Measurements from ENCODE around the gene FERMT1. TPM values are rescaled to one million over a fixed set of nuclear protein-coding genes. Genes with fewer than 3 reads are reported as not detected.

FERMT1 gene
- total RNA-seq, 1 donor from 2014 or later, result 8.4 TPM

DNA sequence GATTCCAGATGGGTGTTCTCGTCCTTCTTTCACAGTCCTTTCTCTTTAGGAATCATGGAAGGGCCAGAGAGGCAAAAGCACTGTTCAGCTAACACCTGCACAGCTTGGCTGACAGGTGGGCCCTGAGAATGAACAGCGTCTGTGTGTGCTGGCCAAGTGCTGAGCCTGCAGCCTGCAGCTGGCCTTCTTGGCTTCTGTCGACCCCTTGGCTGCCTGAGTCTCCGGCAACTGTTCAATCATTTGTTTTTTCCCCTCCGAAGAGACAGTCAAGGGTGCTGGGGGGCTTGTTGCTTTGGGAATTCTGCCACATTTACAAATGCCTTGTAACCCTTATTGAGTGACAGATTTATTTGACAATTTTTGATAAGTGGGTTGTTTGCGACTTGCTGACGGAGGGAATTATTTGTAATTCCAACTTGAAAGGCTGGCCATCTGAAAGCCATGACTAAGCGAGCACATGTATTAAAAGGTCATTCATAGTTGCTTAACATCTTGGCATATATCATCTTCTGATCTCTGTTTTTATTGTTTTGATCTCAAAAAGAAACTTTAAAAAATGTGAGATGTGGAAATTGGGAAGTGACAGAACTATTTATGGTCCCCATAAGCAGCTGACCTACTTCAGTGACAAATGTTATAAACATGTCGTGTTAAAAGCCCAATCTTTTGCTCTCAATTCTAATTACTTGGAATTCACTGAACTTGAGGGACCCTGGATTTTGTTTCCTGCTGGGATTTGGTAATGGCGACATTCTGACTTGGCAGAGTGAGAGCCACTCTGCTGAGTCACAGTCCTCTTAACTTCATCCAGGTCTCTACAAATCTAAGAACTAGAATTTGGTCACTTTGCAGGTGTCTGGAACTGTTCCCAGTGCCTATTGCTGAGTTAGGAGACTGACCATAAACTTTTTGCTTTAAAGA is 41.9 kb upstream of the FERMT1 start:
- H3K4me3 Mint-ChIP-seq (ENCODE audit: low read depth), result no peak overlapping the region
- H3K27me3 Mint-ChIP-seq, result peaks cover 3% of the 10 kb centered on the region
- TF ChIP-seq, protein P1, sequence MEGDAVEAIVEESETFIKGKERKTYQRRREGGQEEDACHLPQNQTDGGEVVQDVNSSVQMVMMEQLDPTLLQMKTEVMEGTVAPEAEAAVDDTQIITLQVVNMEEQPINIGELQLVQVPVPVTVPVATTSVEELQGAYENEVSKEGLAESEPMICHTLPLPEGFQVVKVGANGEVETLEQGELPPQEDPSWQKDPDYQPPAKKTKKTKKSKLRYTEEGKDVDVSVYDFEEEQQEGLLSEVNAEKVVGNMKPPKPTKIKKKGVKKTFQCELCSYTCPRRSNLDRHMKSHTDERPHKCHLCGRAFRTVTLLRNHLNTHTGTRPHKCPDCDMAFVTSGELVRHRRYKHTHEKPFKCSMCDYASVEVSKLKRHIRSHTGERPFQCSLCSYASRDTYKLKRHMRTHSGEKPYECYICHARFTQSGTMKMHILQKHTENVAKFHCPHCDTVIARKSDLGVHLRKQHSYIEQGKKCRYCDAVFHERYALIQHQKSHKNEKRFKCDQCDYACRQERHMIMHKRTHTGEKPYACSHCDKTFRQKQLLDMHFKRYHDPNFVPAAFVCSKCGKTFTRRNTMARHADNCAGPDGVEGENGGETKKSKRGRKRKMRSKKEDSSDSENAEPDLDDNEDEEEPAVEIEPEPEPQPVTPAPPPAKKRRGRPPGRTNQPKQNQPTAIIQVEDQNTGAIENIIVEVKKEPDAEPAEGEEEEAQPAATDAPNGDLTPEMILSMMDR (IDR thresholded peaks at IDR 0.05; ENCODE audit: unreplicated experiment), result no peak
- no peaks in the 10 kb centered on the region for H3K36me3 Mint-ChIP-seq (ENCODE audit: insufficient read depth)
- no peak overlapping the region for H3K27ac Mint-ChIP-seq
- peaks cover 8% of the 10 kb centered on the region for H3K9me3 Mint-ChIP-seq (ENCODE audit: low read depth)
- no peak for DNase-seq (ENCODE audit: low spot score, unreplicated experiment)
- H3K4me1 Mint-ChIP-seq (ENCODE audit: low read depth), result no peaks in the 10 kb centered on the region

DNA sequence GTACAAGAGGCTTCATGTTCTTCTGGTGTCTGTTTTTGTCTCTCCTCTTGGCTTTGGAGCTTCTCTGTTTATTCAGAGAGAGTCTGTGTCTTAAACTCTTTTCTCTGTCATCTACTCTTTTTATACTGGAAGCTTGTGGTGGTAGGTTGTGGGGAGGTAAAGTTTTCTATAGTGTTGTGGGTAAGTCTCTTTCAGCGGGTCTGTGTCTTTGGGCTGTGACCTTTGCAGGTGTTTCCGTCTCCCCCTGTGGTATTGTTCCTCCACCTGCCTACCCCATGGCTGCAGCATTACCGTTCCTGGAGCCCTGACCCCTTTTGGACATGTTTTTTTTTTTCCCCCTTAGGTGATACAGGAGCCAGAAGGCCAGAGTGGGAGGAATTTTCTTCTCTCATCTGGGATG is 37.9 kb upstream of the FERMT1 start:
- DNase-seq (ENCODE audit: low spot score, unreplicated experiment), result no peak
- Mint-ChIP-seq H3K27ac (no peak overlapping the region), H3K4me1 (ENCODE audit: low read depth) (no peaks in the 10 kb centered on the region), H3K4me3 (ENCODE audit: low read depth) (no peak overlapping the region), H3K9me3 (ENCODE audit: low read depth) (peaks cover 20% of the 10 kb centered on the region), H3K36me3 (ENCODE audit: insufficient read depth) (no peaks in the 10 kb centered on the region), H3K27me3 (peaks cover 3% of the 10 kb centered on the region)
- TF ChIP-seq, protein P1 (IDR thresholded peaks at IDR 0.05; ENCODE audit: unreplicated experiment), result no peak

DNA sequence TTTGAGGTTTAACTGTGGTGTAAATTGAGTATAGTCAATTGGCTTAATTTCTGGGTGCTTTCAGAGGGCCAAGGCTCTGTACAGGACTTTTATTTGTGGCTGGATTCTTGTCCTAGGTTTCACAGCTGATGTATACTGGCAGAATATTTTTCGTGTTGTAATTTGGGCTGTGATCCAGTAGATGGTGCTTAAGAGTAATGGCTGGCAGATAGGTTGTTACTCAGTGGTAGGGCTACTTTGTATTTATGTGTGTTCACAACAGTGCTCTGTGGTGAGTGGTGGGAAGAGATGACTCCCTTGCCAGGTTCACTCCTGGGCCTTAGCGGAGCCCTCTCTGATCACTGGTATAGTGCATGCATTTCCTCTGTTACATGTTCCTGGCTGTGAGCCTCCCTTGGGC is 34.5 kb upstream of the FERMT1 start:
- H3K9me3 Mint-ChIP-seq (ENCODE audit: low read depth), result peaks cover 27% of the 10 kb centered on the region
- no peak for DNase-seq (ENCODE audit: low spot score, unreplicated experiment)
- no peak overlapping the region for H3K27ac Mint-ChIP-seq
- peaks cover 1% of the 10 kb centered on the region for H3K36me3 Mint-ChIP-seq (ENCODE audit: insufficient read depth)
- peaks cover 3% of the 10 kb centered on the region for H3K27me3 Mint-ChIP-seq
- H3K4me3 Mint-ChIP-seq (ENCODE audit: low read depth), result no peak overlapping the region
- no peaks in the 10 kb centered on the region for H3K4me1 Mint-ChIP-seq (ENCODE audit: low read depth)
- TF ChIP-seq, protein P1 (IDR thresholded peaks at IDR 0.05; ENCODE audit: unreplicated experiment), result no peak

DNA sequence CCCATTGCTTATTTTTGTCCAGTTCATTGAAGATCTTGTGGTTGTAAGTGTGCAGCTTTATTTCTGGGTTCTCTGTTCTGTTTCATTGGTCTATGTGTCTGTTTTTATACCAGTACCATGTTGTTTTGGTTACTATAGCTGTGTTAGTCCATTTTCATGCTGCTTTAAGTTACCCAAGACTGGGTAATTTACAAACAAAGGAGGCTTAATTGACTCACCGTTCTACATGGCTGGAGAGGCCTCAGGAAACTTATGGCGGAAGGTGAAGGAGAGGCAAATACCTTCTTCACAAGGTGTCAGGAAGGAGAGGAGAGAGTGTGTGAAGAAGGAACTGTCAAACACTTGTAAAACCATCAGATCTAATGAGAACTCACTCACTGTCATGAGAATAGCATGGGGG is 29.9 kb upstream of the FERMT1 start:
- peaks cover 29% of the 10 kb centered on the region for H3K9me3 Mint-ChIP-seq (ENCODE audit: low read depth)
- H3K27me3 Mint-ChIP-seq, result no peaks in the 10 kb centered on the region
- no peaks in the 10 kb centered on the region for H3K4me1 Mint-ChIP-seq (ENCODE audit: low read depth)
- DNase-seq (ENCODE audit: low spot score, unreplicated experiment), result no peak
- TF ChIP-seq, protein P1 (IDR thresholded peaks at IDR 0.05; ENCODE audit: unreplicated experiment), result no peak
- no peak overlapping the region for H3K4me3 Mint-ChIP-seq (ENCODE audit: low read depth)
- H3K36me3 Mint-ChIP-seq (ENCODE audit: insufficient read depth), result peaks cover 1% of the 10 kb centered on the region
- H3K27ac Mint-ChIP-seq, result no peak overlapping the region

DNA sequence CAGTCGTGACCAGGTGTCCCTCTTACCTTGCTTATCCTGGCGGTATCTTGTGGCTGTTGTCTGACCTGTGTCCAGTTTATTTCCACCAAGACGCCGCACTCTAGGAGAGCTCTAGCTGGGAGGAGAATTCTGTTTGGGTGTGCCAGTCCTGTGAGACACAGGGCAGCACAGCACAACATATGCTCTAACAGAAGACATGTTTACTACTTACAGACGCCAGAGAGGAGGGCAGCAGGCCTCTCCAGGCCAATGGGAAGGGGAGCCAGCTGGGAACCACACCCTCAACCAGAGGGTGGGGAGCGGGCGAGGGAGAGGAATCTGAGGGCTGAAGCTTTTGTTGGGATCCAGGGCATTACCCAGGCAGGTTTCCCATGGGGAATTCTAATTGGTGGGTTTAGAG is 25.2 kb upstream of the FERMT1 start:
- Mint-ChIP-seq H3K4me3 (ENCODE audit: low read depth) (no peak overlapping the region), H3K9me3 (ENCODE audit: low read depth) (peaks cover 13% of the 10 kb centered on the region), H3K27ac (no peak overlapping the region), H3K27me3 (no peaks in the 10 kb centered on the region), H3K4me1 (ENCODE audit: low read depth) (no peaks in the 10 kb centered on the region), H3K36me3 (ENCODE audit: insufficient read depth) (no peaks in the 10 kb centered on the region)
- TF ChIP-seq, protein P1 (IDR thresholded peaks at IDR 0.05; ENCODE audit: unreplicated experiment), result no peak
- DNase-seq (ENCODE audit: low spot score, unreplicated experiment), result no peak

Data from progenitor cell of endocrine pancreas (in vitro differentiated cells).